Prostate gland (tissue), 2 donors: ENCODE data around the gene SLCO6A1.

Source experiments
- CTCF ChIP-seq, 4 experiments: fragments of 200-600 bp in 2 of 4; fragments of 450-650 bp in 2 of 4; sonication (generic) in 2 of 4; IDR thresholded peaks; 1 replicate in 3 of 4; 2 replicates in 1 of 4; pipeline ENCODE4 v1.5.1; 2016 to 2019; ENCODE audit warnings: antibody characterized with exemption in 4 of 4, mild to moderate bottlenecking in 2 of 4, moderate library complexity in 2 of 4
- POLR2A ChIP-seq: fragments of 450-650 bp; IDR thresholded peaks from one replicate; pipeline ENCODE4 v1.6.1; 2016; ENCODE audit warnings: antibody characterized with exemption, mild to moderate bottlenecking

GRCh38 chr5:102539562-102539961, 40.8 kb upstream of the SLCO6A1 start:
- TF ChIP-seq CTCF (IDR thresholded peaks at IDR 0.05) = no peak
- TF ChIP-seq POLR2A = no peak
